ENCODE results near the gene CCR1.
A peak's percentile ranks its signal among the peaks of the same experiment; 100 is the strongest.
"Not testable (repeated sequence)": the region's sequence is repeated elsewhere in the genome, so short reads cannot be mapped to it uniquely, and the experiment has no call there.

The CCR1 gene

DNA sequence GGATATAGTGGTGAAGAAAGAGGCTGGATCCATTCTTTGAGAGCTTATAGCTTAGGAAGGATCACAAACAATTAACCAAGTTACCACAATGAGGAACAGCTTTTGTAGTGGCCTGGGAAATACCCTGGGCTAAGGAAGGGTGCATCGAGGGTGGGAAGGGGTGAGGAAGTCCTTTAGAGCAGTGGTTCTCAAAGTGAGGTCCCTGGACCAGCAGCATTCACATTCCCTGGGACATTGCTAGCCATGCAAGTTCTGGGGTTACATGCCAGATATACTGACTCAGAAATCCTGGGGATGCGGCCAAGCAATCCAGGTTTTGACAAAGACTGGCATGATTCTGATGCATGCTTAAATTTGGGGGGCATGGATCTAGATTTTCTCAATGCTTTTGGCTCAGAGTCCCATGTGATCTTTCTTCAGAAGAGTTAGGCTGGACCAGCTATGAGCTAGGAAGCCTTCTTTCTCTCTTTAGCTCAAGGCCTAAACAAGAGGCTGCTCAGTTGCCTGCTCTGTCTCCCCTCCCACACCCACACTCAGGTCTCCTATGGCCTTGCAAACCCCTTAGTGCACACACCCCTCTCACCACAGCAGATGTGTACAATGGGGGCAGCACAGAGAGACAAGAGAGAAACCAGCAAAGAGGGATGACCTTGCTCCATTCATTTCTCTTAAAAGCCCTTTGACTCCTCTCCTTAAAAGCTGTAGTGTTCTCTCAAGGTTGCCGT lies 1.8 kb upstream of the CCR1 start:
- DNase-seq, result no peak

DNA sequence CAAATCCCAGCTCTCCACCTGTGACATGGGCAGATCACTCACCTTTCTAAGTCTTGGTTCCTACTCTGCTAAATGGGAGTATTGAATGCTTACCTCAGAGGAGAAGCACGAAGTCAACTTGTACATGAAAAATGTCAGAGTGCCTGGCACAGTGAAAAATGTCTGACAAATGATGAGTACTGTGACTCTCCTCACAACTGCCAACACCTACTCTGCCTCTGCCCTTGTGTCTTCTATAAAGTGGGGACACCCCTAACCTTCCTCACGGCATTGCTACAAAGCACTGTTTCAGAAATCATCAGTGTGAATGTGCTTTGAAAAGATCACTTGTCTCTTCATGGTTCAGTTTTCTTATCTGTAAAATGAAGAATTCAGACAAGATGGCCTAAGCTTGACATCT lies 940 bp upstream of the CCR1 start:
- DNase-seq, result no peak

DNA sequence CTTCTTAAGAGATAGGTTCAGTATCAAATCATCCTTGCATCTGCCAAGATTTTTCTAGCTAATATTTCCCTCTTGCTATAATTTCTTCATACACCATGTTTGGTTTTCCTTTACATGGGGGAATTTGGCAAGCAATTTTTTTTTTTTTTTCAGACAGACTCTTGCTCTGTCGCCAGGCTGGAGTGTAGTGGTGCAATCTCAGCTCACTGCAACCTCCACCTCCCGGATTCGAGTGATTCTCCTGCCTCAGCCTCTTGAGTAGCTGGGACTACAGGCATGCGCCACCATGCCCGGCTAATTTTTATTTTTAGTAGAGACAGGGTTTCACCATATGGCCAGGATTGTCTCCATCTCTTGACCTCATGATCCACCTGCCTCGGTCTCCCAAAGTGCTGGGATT lies 599 bp downstream of the CCR1 start:
- not testable (repeated sequence) for DNase-seq

DNA sequence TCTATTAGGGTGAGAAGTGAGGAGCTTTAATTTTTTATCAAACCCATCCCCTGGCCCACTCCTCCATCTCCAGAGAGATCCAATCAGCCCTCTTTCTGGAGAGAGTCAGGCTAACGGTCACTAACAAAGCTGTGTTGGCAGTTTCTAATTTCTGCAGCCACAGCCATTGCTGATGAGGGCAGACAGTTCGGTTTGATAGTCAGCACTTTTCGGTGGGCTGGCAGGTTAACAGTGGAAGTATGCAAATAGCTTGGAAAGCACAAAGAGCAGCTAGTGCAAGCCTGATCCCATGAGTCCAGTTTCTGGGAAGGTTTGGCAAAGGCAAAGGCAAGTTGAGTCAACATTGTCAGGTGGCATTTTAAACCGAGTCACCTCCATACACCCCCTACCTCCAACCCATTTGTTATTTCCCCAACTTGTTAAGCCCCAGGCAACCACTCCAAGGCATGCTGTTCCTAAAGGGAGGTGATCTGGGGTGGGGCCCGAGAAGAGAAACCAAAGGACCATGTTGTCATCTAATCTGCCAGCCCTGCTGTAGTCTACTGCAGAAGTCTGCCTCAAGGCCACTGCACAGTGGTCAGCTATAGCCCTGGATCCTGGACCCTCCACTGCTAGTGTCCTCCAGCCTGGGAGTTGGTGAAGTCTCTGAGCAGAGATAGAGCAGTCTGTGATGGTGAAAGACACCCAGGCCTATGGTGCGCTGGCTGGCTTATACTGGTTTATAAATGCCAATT lies 1.7 kb downstream of the CCR1 start:
- DNase-seq, result no peak

DNA sequence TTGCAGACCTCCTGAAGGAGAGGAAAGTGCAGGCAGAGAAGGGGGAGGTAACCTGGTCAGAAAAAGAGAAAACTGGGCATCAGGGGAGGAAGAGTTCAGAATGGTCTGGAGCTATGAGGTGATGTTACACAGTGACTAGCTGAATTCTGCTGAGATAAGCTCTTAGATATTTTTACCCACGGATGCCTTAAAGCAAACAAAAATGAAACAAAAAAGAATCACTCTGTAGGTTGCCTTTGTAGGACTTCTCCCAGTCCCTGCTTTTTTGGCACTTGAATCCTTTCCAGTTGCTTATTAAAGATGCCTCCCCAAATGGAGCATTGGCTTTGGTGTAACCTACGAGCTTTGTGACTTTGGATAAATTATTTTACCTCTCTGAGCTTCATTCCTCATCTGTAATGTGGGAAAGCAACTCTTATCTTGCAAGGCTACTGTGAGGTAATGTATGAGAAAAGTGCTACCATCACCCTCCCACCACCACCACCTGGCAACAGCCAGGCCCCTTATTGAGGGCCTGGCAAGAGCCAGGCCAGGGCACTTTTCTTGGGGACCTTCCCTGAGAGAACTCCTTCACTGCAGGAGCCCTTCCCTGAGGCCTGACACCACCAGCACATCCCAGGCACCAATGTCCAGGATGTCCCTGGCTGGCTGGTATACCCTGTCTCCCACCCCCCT lies 2.7 kb downstream of the CCR1 start:
- no peak for DNase-seq

DNA sequence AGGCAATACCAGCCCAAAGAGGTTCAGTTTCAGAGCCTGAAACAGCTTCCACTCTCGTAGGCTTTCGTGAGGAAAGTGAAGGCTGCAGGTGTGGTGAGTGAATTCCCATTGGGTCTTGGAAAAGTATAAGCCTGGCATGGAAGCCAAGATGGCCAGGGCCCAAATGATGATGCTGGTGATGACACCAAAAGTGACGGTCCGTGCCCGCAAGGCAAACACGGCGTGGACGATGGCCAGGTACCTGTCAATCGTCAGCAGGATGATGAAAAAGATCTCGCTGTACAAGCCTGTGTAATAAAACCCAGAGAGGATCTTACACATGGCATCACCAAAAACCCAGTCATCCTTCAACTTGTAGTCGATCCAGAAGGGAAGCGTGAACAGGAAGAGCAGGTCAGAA lies 4.4 kb downstream of the CCR1 start:
- DNase-seq, result no peak

DNA sequence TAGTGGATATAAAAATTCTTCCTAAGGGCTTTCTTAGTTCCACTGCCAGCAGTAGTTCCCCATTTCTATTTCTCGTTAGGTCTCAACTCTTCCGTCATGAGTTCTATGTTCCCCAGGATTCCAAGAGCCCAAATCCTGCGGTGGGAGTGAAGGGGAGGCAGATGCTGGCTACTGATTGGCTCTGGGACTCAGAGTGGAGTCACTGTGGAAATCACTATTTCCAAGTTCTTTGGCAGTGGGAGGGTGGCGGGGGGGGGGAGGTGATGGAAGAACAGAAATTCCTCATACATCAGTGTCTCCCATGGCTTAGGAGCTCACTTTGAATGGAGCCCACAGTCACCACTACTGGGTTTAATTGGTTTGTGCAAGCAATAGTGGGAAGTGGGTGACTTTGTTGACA lies 5.6 kb downstream of the CCR1 start:
- no peak for DNase-seq

DNA sequence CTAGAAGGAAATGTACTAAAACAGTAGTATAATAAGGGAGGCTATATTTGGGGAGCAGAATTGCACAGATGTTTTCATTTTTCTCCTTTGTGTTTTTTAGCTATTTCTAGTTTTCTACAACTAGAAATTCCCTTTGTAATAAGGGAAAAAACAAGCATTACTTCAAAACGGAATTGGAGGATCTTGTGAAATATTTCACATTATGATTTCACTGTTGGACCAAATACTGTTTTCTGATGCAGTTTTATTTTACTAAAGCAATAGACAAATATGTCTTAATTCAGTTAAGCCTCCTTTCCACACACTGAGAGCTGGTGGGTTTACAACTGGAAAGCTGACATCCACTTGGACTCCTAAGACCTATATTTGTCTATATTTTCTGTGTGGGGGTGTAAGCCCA lies 7.3 kb downstream of the CCR1 start:
- DNase-seq, result no peak

DNA sequence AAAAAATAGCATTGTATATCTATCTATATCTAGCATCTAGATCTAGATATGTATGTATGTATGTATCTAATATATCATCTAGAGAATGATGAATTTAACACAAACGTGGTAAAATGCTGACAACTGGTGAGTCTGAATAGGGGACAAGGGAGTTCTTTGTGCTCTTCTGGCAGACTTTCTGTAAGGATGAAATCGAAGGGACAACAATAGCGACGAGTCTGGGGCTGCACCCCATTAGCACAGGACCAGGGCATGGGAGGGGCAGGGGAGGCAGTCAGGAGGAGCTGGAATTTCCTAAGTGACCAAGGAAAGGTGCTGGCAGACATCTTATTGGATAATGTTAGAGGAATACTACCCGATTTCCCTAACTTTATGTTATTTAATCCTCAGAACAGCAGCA lies 7.9 kb downstream of the CCR1 start:
- DNase-seq, result no peak

DNA sequence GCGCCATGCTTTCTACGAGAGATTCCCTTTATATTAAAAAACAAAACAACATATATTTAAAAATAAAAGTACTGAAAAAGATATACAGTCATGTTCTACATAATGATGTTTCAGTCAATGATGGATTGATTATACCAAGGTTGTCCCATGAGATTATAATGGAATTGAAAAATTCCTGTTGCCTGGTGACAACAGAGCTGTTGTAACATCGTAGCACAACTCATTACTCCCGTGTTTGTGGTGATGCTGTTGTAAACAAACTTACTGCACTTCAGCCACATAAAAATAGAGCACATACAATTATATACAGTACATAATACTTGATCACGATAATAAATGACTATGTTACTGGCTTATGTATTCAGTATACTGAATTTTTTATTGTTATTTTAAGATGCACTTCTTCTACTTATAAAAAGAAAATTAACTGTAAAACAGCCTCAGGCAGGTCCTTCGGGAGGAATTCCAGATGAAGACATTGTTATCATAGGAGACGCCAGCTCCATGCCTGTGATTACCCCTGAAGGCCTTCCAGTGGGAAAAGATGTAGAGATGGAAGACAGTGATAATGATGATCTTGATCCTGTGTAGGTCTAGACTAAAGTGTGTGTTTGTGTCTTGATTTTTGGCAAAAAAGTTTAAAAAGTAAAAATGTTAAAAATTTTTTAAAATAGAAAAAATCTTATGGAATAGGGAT lies 11.7 kb downstream of the CCR1 start:
- DNase-seq, result no peak

DNA sequence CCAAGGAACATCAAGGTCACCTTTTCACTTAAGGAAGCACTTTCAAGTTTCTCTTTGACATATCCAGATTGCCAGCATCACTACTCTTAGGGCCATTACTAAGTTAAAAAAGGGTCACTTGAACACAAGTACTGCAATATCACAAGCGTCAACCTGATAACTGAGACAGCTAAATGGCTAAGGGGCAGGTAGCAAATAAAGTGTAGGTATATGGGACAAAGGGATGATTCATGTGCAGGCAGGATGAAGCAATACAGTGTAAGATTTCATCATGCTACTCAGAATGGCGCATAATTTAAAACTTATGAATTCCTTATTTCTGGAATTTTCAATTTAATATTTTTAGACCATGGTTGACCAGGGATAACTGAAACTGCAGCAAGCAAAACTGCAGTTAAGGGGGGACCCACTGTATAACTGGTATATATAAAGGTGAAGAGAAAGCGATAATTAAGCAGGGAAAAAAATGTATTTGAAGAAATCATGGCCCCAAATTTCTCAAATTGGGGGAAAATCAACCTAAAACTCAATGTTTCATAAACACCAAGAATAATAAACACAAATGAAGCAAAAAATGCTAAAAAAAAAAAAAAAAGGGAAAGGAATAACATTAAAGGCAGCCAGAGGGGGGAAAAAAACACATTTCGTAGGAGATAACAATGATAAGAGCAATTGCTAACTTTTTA lies 13.1 kb downstream of the CCR1 start:
- DNase-seq, result no peak

DNA sequence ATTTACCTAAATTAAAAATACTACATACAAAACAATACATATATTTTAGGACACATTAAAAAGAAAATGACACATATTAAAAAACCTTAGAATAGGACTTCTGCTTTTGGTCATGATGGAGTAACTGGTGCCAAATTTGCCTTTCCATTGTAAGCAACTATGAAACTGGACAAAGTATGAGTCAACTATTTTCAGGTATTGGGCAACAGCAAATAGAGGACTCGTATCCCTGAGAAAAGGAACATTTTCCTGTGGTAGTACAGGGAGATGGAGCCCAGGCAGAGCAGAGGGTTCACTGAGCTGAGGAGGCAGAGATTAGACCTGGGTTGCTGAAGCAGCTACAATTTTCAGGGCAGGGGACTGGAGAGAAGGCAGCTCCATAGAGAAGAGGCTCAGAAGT lies 14.7 kb downstream of the CCR1 start:
- DNase-seq, result no peak

DNA sequence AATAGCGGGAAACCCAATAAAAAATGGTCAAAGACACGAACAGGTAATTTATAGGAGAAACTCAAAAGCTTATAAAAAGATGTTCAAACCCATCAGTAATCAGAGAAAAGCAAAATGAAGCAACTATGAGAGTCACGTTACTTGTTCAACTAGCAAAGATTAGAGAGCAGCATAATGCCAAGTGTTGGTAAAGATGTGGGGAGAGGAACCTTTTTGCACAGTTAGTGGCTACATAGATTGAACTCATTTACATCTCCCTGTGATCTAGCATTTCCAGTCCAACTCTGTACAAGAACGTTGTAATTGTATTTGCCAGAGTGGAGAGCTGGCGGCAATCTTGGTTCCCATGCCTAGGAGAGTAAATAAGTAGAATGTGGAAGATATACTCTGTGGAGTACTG lies 15.2 kb downstream of the CCR1 start:
- no peak for DNase-seq

DNA sequence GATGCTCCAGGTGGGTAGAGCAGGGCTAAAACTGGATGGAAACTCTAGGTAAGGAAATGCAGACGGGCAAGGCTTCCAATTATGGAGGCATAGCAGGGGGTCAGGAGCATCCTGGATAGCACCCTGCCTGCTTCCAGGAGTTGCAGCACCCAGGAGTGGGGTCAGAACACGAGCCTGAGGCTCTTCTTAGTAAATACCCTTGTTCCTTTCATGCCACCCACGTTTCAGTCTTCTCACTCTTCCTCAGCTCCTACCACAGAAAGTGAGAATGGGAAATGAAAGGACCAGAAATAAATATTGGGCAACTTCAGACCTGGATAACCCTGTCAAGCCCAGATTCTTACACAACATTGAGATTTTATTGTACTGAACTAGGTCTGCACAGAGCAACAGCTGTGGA lies 16.4 kb downstream of the CCR1 start:
- no peak for DNase-seq

DNA sequence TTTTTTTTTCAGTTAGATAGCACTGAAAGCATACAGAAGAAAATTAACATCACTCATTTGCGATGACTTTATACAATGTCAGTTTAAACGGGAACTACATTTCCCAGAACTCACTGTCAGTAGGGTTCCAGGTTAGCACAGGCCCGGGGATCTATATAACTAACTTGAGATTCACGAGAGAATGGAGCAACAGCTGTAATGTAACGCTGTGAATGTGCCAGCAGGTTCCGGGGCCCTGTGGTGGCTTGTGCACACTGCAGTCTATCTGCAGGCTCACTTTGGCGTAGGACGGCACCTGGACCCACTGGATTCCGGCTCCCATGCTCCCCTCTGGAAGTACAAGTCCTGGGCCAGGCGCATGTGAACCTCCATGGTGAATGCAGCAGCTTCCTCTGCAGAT lies 19.4 kb downstream of the CCR1 start:
- no peak for DNase-seq

DNA sequence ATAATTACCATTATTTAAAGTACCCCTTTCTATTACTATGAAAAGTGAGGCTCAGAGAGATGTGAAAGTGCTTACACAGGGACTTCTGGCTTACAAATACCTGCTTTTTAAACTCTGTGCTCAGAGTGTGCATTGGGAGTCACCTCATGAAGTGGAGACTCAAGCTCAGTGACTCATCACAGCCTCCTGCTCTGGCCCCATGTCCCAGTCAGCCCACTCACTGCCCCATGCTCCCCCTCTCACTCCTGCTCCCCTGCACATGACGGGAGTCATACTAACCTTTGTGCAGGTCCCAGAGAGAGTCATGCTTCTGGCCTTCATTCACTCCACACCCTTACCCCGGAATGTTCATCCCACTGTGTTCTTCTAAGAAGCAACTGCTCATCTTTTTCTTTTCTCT lies 20.2 kb downstream of the CCR1 start:
- no peak for DNase-seq

DNA sequence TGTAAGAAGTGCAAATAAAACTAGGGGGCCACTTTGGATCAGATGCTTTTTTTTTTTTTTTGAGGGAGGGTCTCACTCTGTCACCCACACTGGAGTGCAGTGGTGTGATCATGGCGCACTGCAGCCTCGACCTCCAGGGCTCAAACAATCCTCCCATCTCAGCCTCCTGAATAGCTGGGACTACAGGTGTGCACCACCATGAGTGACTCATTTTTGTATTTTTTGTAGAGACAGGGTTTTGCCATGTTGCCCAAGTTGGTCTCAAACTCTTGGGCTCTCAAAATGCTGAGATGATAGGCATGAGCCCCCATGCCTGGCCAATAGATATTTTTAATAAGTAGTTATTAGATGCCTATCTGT lies 20.8 kb downstream of the CCR1 start:
- no peak for DNase-seq

DNA sequence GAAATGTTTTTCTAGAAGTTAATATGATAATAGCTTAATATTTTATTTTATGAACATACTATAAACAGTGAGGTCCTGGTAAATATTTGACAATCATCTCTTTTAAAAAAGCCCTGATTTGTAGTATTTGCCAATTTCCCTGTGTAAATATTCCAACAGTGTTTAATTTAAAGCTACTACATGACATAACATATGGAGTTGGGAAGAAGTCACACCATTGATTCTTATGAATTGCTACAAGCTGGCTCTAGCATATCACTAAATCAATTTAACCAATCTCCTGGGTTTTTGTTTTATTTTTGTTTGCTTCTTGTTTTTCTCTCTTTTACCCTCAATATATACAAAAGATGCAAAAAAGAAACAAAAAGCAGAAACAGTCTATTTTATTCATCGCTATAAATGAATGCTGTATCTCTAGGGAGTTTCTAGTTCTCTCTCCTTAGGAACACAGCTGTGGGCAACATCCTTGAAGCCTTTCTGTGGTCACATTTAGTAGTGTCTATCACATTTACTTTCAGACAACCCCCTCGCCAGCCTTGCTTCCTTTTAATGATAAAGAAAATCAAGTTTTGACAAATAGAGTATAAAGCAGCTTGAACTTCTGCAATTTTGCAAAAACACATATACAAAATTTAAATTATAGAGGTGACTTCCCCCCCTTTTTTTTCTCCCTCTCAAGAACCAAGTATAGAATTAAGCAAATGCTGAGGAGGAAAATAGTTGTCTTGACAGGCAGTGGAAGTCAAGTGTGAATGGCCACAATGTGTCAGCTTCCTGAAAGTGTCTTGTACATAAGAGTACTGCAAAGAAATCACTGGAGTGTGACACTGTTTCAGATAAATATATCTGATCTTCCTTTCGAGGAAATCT lies 21.4 kb downstream of the CCR1 start:
- peak; percentile 86 for DNase-seq

DNA sequence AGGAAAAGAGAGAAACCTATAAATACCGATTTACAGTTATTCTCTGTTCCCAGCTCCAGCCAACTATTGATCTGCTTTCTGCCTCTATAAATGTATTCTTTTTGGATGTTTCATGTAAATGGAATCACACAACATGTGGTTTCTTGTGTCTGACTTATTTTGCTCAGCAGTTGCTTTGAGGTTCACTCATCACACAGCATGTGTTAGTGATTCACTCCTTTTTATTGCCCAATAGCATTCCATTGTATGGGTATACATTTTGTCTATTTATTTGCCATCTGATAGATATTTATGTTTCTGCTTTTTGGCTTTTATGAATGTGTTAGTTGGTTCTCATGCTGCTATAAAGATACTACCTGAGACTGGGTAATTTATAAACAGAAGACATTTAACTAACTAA lies 23.6 kb downstream of the CCR1 start:
- DNase-seq, result no peak

DNA sequence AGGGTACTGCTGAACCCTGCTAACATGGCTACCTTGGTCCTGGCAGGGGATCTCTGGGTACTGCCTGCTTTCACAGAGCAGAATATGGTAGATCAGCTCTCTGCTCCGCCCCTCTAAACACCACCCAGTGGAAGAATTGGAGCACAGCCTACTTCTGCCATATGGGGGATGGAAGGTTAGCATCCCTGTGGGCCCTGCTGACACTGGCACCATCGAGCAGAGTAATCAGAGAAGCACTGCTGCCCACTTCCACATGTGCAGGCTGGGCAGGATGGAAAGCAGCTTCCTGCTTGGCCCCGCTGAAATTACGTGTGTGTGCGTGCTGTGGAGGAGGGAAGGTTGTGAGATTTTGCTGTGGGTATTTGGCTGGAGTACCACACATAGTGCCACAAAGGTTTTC lies 24.8 kb downstream of the CCR1 start:
- DNase-seq, result peak; percentile 74

DNA sequence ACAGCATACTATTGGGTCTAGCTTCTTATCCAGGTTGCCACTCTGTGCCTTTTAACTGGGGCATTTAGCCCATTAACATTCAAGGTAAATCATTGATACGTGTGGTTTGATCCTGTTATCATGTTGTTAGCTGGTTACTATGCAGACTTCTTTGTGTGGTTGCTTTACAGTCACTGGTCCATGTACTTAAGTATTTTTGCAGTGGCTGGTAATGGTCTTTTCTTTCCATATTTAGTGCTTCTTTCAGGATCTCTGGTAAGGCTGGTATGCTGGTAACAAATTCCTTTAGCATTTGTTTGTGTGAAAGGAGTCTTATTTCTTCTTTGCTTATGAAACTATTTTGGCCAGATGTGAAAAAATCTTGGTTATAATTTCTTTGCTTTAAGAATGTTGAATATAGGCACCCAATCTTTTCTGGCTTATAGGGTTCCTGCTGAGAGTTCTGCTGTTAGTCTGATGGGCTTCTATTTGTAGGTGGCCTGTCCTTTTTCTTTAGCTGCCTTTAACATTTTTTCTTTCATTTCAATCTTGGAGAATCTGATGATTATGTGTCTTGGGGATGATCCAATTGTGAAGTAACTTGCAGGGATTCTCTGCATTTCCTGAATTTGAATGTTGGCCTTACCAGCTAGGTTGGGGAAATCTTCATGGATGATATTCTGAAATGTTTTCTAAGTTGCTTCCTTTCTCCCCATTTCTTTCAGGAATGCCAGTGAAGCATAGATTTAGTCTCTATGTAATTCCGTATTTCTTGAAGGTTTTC lies 39.3 kb downstream of the CCR1 start:
- DNase-seq, result no peak

All from GDM1 (cell line).